ENCODE results near the gene MRTO4.

MRTO4 gene

GRCh38 chr1:19220080-19220846, 31.3 kb upstream of the MRTO4 start (continued):
- TF ChIP-seq CREB5 (CRISPR knock-in tag; IDR thresholded peaks at IDR 0.05; ENCODE audit: low read depth) (no peak), CSRNP3 (CRISPR knock-in tag; IDR thresholded peaks at IDR 0.05) (no peak), GLIS3 (CRISPR knock-in tag; IDR thresholded peaks at IDR 0.05) (no peak), ISL1 (CRISPR knock-in tag; IDR thresholded peaks at IDR 0.05) (no peak)

GRCh38 chr1:19220991-19221390, 30.6 kb upstream of the MRTO4 start:
- TF ChIP-seq ISL1 (CRISPR knock-in tag; IDR thresholded peaks at IDR 0.05) (no peak), PATZ1 (CRISPR knock-in tag; IDR thresholded peaks at IDR 0.05; ENCODE audit: borderline replicate concordance) (no peak), POU6F1 (CRISPR knock-in tag; IDR thresholded peaks at IDR 0.05; ENCODE audit: borderline replicate concordance, low read depth) (no peak), GLIS3 (CRISPR knock-in tag; IDR thresholded peaks at IDR 0.05) (no peak), TSHZ2 (CRISPR knock-in tag; IDR thresholded peaks at IDR 0.05) (no peak), BACH2 (CRISPR knock-in tag; IDR thresholded peaks at IDR 0.05; ENCODE audit: borderline replicate concordance) (no peak)
- no peak for ATAC-seq

- ATAC-seq = no peak
- TF ChIP-seq POU6F1 (CRISPR knock-in tag; IDR thresholded peaks at IDR 0.05; ENCODE audit: borderline replicate concordance, low read depth) = no peak
- no peak for TF ChIP-seq CSRNP3 (CRISPR knock-in tag; IDR thresholded peaks at IDR 0.05)
- TF ChIP-seq ZNF70 (CRISPR knock-in tag; IDR thresholded peaks at IDR 0.05) = no peak
- TF ChIP-seq SNAI2 (CRISPR knock-in tag; IDR thresholded peaks at IDR 0.05) = no peak
- no peak for TF ChIP-seq TOX (CRISPR knock-in tag; IDR thresholded peaks at IDR 0.05; ENCODE audit: borderline replicate concordance)
- no peak for TF ChIP-seq CREB5 (CRISPR knock-in tag; IDR thresholded peaks at IDR 0.05; ENCODE audit: low read depth)
- TF ChIP-seq ESRRG (CRISPR knock-in tag; IDR thresholded peaks at IDR 0.05) = no peak
- TF ChIP-seq BACH2 (CRISPR knock-in tag; IDR thresholded peaks at IDR 0.05; ENCODE audit: borderline replicate concordance) = no peak
- no peak for TF ChIP-seq ZFP3 (CRISPR knock-in tag; IDR thresholded peaks at IDR 0.05)
- no peak for TF ChIP-seq CSDC2 (CRISPR knock-in tag; IDR thresholded peaks at IDR 0.05)
Observed at GRCh38 chr1:19222573-19222972, 29.0 kb upstream of the MRTO4 start.

Data from SK-N-SH treated with all-trans-retinoic acid at 6 μM for 48 hours (cell line).